CD4-positive, alpha-beta T cell (primary cell): ENCODE measurements around the gene TTBK1. TPM values are rescaled to one million over a fixed set of nuclear protein-coding genes. Genes with fewer than 3 reads are reported as not detected.

Experiments
- ATAC-seq: fragments of 200-7000 bp; cut with Tn5 transposase; one replicate; pipeline ENCODE4 v1.10.0; 2022; ENCODE audit warnings: mild to moderate bottlenecking; ENCODE audit not compliant: poor library complexity
- CTCF ChIA-PET: fragments of 350-600 bp; sonication (Branson Sonifier 250); formaldehyde crosslinking; loops from one replicate; lab custom pipeline; 2021; ENCODE audit warnings: antibody characterized with exemption, inconsistent platforms; lab: Charles Lee
- POLR2A ChIA-PET: fragments of 350-600 bp; sonication (Branson Sonifier 250); formaldehyde crosslinking; loops from one replicate; lab custom pipeline; 2021; ENCODE audit warnings: antibody characterized with exemption, inconsistent platforms; lab: Charles Lee
- DNase-seq, 14 experiments: peaks; one replicate each; pipeline ENCODE4 v3.0.0-alpha.2; 2013 to 2020; ENCODE audit warnings: mixed read lengths in 2 of 14
- H3K27ac ChIP-seq, 2 donors: one replicate each; pipeline versions ENCODE4 v1.5.1 to v1.7.0; 2013; ENCODE audit warnings: low read length in 2 of 2, low read depth in 1 of 2, mild to moderate bottlenecking in 1 of 2
- H3K27me3 ChIP-seq, 2 experiments: 1 replicate in 1 of 2; 2 replicates in 1 of 2; pipeline versions ENCODE4 v1.6.1 to v1.7.0; 2013; ENCODE audit warnings: low read length in 2 of 2, control low read depth in 1 of 2, mild to moderate bottlenecking in 1 of 2, moderate library complexity in 1 of 2; ENCODE audit not compliant: insufficient read depth in 2 of 2, control insufficient read depth in 1 of 2
- H3K36me3 ChIP-seq: one replicate; pipeline ENCODE4 v1.6.1; 2013; ENCODE audit warnings: low read length, control low read depth; ENCODE audit not compliant: insufficient read depth
- H3K4me1 ChIP-seq: one replicate; pipeline ENCODE4 v1.6.1; 2013; ENCODE audit warnings: low read length, control low read depth; ENCODE audit not compliant: insufficient read depth
- H3K4me3 ChIP-seq: one replicate; pipeline ENCODE4 v1.5.1; 2013; ENCODE audit warnings: mild to moderate bottlenecking, low read length, moderate library complexity
- H3K9me3 ChIP-seq, 2 experiments: 1 replicate in 1 of 2; 2 replicates in 1 of 2; pipeline versions ENCODE4 v1.6.1 to v1.7.0; 2013; ENCODE audit warnings: low read length in 2 of 2, mild to moderate bottlenecking in 2 of 2, control low read depth in 1 of 2, moderate library complexity in 1 of 2; ENCODE audit not compliant: control insufficient read depth in 1 of 2, insufficient read depth in 1 of 2
- H3K27ac Mint-ChIP-seq: one replicate; pipeline ENCODE4 v1.8.0; 2020; ENCODE audit warnings: mixed read lengths
- H3K27me3 Mint-ChIP-seq: one replicate; pipeline ENCODE4 v1.8.0; 2021; ENCODE audit warnings: mixed read lengths
- H3K36me3 Mint-ChIP-seq: one replicate; pipeline ENCODE4 v1.8.0; 2021; ENCODE audit warnings: low read depth, mixed read lengths
- H3K4me1 Mint-ChIP-seq: one replicate; pipeline ENCODE4 v1.8.0; 2021; ENCODE audit warnings: low read depth, mixed read lengths
- H3K4me3 Mint-ChIP-seq: one replicate; pipeline ENCODE4 v1.8.0; 2020; ENCODE audit warnings: mild to moderate bottlenecking, mixed read lengths
- H3K9me3 Mint-ChIP-seq: one replicate; pipeline ENCODE4 v1.8.0; 2020; ENCODE audit warnings: mixed read lengths
- CTCF ChIP-seq: fragments of 200-600 bp; IDR thresholded peaks from one replicate; pipeline ENCODE4 v1.8.0; 2022; ENCODE audit warnings: antibody characterized with exemption, mild to moderate bottlenecking
- intact Hi-C, 2 experiments: fragments of 100-400 bp; cut with DNase I in 1 of 2; cut with micrococcal nuclease in 1 of 2; formaldehyde crosslinking; loops; one replicate each; pipeline versions ENCODE4 v1.15.1 to v1.9.0; 2023 to 2025; cut with DNase I, micrococcal nuclease
- total RNA-seq, 174 experiments: library from RNA in 2 of 174; stranded (reverse) in 2 of 174; gene quantifications; one replicate each; pipeline ENCODE4 v1.2.3 and lab custom pipeline; 2021 to 2026

The TTBK1 gene
- total RNA-seq, 2 experiments from 2014 or later, result not detected

GRCh38 chr6:43287717-43288679, 44.7 kb downstream of the TTBK1 start:
- Histone ChIP-seq H3K9me3 (no peaks in the 10 kb centered on the region), H3K27me3 (peaks cover 9 to 13% of the 10 kb centered on the region in 2 experiments), H3K36me3 (no peaks in the 10 kb centered on the region), H3K4me3 (no peak overlapping the region), H3K4me1 (no peaks in the 10 kb centered on the region), H3K27ac (no peak overlapping the region)
- ATAC-seq (no peak), DNase-seq (no peak)
- intact Hi-C loops, result no loop called here
- no peaks in the 10 kb centered on the region for H3K9me3 Mint-ChIP-seq
- no peak for TF ChIP-seq CTCF
- no peaks in the 10 kb centered on the region for H3K36me3 Mint-ChIP-seq
- ChIA-PET CTCF (no interaction called here), POLR2A (interaction anchor here (1.5 kb wide), 1 partner anchor 82 kb away, joined by 3 read pairs; the partner anchor contains the start of gene ZNF318)
- peaks cover 23% of the 10 kb centered on the region for H3K27me3 Mint-ChIP-seq
- no peak overlapping the region for H3K27ac Mint-ChIP-seq
- H3K4me3 Mint-ChIP-seq, result no peak overlapping the region
- H3K4me1 Mint-ChIP-seq, result no peaks in the 10 kb centered on the region

DNA sequence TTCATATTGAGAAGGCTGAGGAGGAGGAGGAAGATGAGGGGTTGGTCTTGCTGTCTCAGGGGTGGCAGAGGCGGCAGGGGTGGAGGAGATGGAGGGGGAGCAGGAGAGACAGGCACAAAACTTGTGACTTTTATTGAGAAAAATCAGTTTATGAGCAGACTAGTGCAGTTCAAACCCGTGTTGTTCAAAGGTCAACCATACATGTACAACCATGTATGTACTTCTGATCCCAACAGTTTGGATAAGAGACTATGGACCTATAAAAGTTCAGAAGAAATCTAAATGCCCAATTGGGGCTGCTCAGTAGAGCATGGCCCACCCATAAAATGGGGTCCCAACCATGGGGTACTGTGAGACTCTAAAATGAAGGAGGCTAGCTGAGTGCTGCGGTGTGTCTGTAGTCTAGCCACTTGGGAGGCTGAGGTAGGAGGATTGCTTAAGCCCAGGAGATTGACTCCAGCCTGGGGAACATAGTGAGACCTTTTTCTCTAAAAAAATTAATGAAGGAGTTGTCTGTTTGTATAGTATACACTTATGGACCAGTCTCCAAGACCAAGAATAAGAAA, 47.1 kb downstream of the TTBK1 start:
- Histone ChIP-seq H3K36me3 (no peaks in the 10 kb centered on the region), H3K4me3 (no peak overlapping the region), H3K4me1 (no peaks in the 10 kb centered on the region), H3K27ac (no peak overlapping the region), H3K27me3 (peaks cover 4 to 5% of the 10 kb centered on the region in 2 experiments), H3K9me3 (no peaks in the 10 kb centered on the region)
- ChIA-PET CTCF (no interaction called here), POLR2A (no interaction called here)
- Mint-ChIP-seq H3K4me3 (no peak overlapping the region), H3K9me3 (no peaks in the 10 kb centered on the region), H3K36me3 (no peaks in the 10 kb centered on the region), H3K27ac (no peak overlapping the region), H3K27me3 (peaks cover 19% of the 10 kb centered on the region), H3K4me1 (no peaks in the 10 kb centered on the region)
- intact Hi-C loops, result loop anchor here in 1 of 2 experiments (10.0 kb wide), 1 partner anchor 54 kb away; no protein-coding TSS in a partner anchor
- DNase-seq (no peak), ATAC-seq (no peak)
- TF ChIP-seq CTCF, result no peak

- no peaks in the 10 kb centered on the region for H3K4me1 ChIP-seq
- no peak overlapping the region for H3K4me3 Mint-ChIP-seq
- H3K9me3 ChIP-seq, result no peaks in the 10 kb centered on the region
- no peaks in the 10 kb centered on the region for H3K36me3 ChIP-seq
- DNase-seq (no peak), ATAC-seq (no peak)
- ChIA-PET POLR2A (no interaction called here), CTCF (no interaction called here)
- TF ChIP-seq CTCF, result no peak
- no peak overlapping the region for H3K4me3 ChIP-seq
- no peak overlapping the region for H3K27ac Mint-ChIP-seq
- intact Hi-C loops, result loop anchor here in 1 of 2 experiments (10.0 kb wide), 1 partner anchor 54 kb away; no protein-coding TSS in a partner anchor
- H3K36me3 Mint-ChIP-seq, result no peaks in the 10 kb centered on the region
- H3K9me3 Mint-ChIP-seq, result no peaks in the 10 kb centered on the region
- H3K27me3 Mint-ChIP-seq, result peaks cover 14% of the 10 kb centered on the region
- peaks cover 0 to 2% of the 10 kb centered on the region in 2 experiments for H3K27me3 ChIP-seq
- no peaks in the 10 kb centered on the region for H3K4me1 Mint-ChIP-seq
- H3K27ac ChIP-seq, result no peak overlapping the region
Measured at GRCh38 chr6:43290905-43291355, 47.6 kb downstream of the TTBK1 start.
